NB4 (cell line): ENCODE results near the gene RCN2.

Experiments used
- CTCF ChIP-seq: IDR thresholded peaks from one replicate; pipeline ENCODE4 v1.5.1; 2012; ENCODE audit warnings: low read depth, low read length
- MAX ChIP-seq: IDR thresholded peaks from 2 replicates; pipeline ENCODE4 v1.6.1; 2011; ENCODE audit warnings: low read depth, low read length
- MYC ChIP-seq: IDR thresholded peaks from 2 replicates; pipeline ENCODE4 v1.6.1; 2011; ENCODE audit warnings: low read depth, low read length
- POLR2A ChIP-seq: IDR thresholded peaks from 2 replicates; pipeline ENCODE4 v1.6.1; 2011; ENCODE audit warnings: mild to moderate bottlenecking; ENCODE audit not compliant: insufficient read length; ENCODE audit errors: extremely low read depth

DNA sequence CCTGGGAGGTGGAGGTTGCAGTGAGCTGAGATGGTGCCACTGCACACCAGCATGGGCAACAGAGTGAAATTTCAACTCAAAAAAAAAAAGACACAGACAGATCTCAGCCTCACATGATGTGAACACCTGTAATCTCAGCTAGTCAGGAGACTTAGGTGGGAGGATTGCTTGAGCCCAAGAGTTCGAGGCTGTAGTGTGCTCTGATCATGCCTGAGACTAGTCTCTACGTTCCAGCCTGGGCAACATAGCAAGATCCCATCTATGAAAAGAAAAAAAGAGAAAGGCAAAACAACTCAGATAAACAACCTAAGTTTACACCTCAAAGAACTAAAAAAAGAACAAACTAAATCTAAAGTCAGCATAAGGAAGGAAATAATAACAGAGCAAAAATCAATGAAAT, 37.4 kb upstream of the RCN2 start:
- TF ChIP-seq POLR2A (no peak), CTCF (no peak), MAX (no peak), MYC (no peak)
